Naive thymus-derived CD4-positive, alpha-beta T cell (primary cell): ENCODE data around the gene PRLH. TPM values are rescaled to one million over a fixed set of nuclear protein-coding genes. Genes with fewer than 3 reads are reported as not detected.

Experiments
- polyA plus RNA-seq, 2 donors: library from polyadenylated mRNA; unstranded; fragments of 300-500 nt; fragmentation: Illumina TruSeq; gene quantifications; one replicate each; pipeline ENCODE4 v1.2.3, GENCODE V29; 2021
- total RNA-seq, 6 experiments: library from RNA in 5 of 6; stranded (reverse) in 5 of 6; gene quantifications; 1 replicate in 5 of 6; 2 replicates in 1 of 6; pipeline ENCODE4 v1.2.3 and lab custom pipeline; 2021 to 2026

The PRLH gene
- total and polyA plus RNA-seq, 7 experiments from 2014 or later = not detected

Other genes with a start within 250 kb of the PRLH start
- 1 to 10 TPM; 1.6 to 3.1 (median 2.2) TPM for gene COL6A3, start 152.4 kb upstream of the PRLH start, total RNA-seq
- under 1 TPM; 0.02 to 0.74 TPM for gene COL6A3, start 152.4 kb upstream of the PRLH start, polyA plus RNA-seq
- not detected for gene MLPH, start 79.3 kb upstream of the PRLH start, total RNA-seq
- not detected for gene MLPH, start 79.3 kb upstream of the PRLH start, polyA plus RNA-seq
- not detected for gene RAB17, start 24.2 kb downstream of the PRLH start, total RNA-seq
- not detected for gene RAB17, start 24.2 kb downstream of the PRLH start, polyA plus RNA-seq
- gene LRRFIP1, start 61.0 kb downstream of the PRLH start, total RNA-seq = 100 to 1,000 TPM in 4 of 5 experiments, 10 to 100 TPM in 1; 96.3 to 257 (median 114) TPM
- gene LRRFIP1, start 61.0 kb downstream of the PRLH start, polyA plus RNA-seq = 10 to 100 TPM; 82.2 to 94.0 TPM
- 1 to 10 TPM in 3 of 5 experiments, under 1 TPM in 2; 0.60 to 3.1 (median 1.0) TPM for gene RBM44, start 232.2 kb downstream of the PRLH start, total RNA-seq
- gene RBM44, start 232.2 kb downstream of the PRLH start, polyA plus RNA-seq = under 1 TPM in 1 of 2 donors, not detected in 1; 0.06 TPM